Tibial nerve (tissue), 4 donors: ENCODE measurements around the gene UTP18. TPM values are rescaled to one million over a fixed set of nuclear protein-coding genes. Genes with fewer than 3 reads are reported as not detected.
A peak's percentile ranks its signal among the peaks of the same experiment; 100 is the strongest.
"Not testable (repeated sequence)": the region's sequence is repeated elsewhere in the genome, so short reads cannot be mapped to it uniquely, and the experiment has no call there.

Source experiments
- DNase-seq, 2 donors: peaks; one replicate each; pipeline ENCODE4 v3.0.0-alpha.2; 2019; ENCODE audit warnings: low spot score in 2 of 2
- H3K27ac ChIP-seq, 4 donors: fragments of 200-600 bp; sonication (generic) in 3 of 4; one replicate each; pipeline ENCODE4 v1.5.1; 2017 to 2019; ENCODE audit warnings: mild to moderate bottlenecking in 1 of 4
- H3K27me3 ChIP-seq, 2 donors: fragments of 200-600 bp; sonication (generic) in 1 of 2; one replicate each; pipeline versions ENCODE4 v1.5.1 to v1.6.0; 2017 to 2019
- H3K36me3 ChIP-seq, 3 donors: fragments of 200-600 bp; sonication (generic); one replicate each; pipeline ENCODE4 v1.5.1; 2018 to 2019
- H3K4me1 ChIP-seq, 4 donors: fragments of 200-600 bp; sonication (generic) in 3 of 4; one replicate each; pipeline ENCODE4 v1.5.1; 2017 to 2019
- H3K4me3 ChIP-seq, 4 donors: fragments of 200-600 bp; sonication (generic) in 3 of 4; one replicate each; pipeline ENCODE4 v1.5.1; 2017 to 2019; ENCODE audit warnings: mild to moderate bottlenecking in 1 of 4, moderate library complexity in 1 of 4
- H3K9me3 ChIP-seq, 4 donors: fragments of 200-600 bp; sonication (generic) in 3 of 4; one replicate each; pipeline ENCODE4 v1.5.1; 2017 to 2019
- EP300 ChIP-seq, 2 donors: sonication (generic); formaldehyde crosslinking; IDR thresholded peaks; one replicate each; pipeline ENCODE4 v1.6.1; 2017; ENCODE audit warnings: antibody characterized with exemption in 2 of 2, mild to moderate bottlenecking in 1 of 2
- POLR2A ChIP-seq, 2 donors: fragments of 450-650 bp; IDR thresholded peaks; one replicate each; pipeline ENCODE4 v1.6.1; 2017; ENCODE audit warnings: antibody characterized with exemption in 2 of 2, mild to moderate bottlenecking in 2 of 2, moderate library complexity in 2 of 2
- WGBS, 2 donors: methylation state at CpG; one replicate each; pipeline ENCODE4 v1.1.5; 2018; 5-methylcytosine and 5-hydroxymethylcytosine counted together
- total RNA-seq, 4 donors: library from RNA; depleted of rRNA; stranded (reverse); fragments of >200 nt; gene quantifications; one replicate each; pipeline ENCODE4 v1.1.0, GENCODE V29; 2016
- TF ChIP-seq, protein P1 (sequence below), 5 experiments: fragments of 200-600 bp in 3 of 5; fragments of 450-650 bp in 2 of 5; sonication (generic) in 3 of 5; IDR thresholded peaks; one replicate each; pipeline ENCODE4 v1.5.1; 2016 to 2019; ENCODE audit warnings: antibody characterized with exemption in 5 of 5, mild to moderate bottlenecking in 3 of 5, moderate library complexity in 2 of 5

The UTP18 gene
- total RNA-seq, 4 donors from 2014 or later: 28.8 to 55.3 (median 39.7) TPM

DNA sequence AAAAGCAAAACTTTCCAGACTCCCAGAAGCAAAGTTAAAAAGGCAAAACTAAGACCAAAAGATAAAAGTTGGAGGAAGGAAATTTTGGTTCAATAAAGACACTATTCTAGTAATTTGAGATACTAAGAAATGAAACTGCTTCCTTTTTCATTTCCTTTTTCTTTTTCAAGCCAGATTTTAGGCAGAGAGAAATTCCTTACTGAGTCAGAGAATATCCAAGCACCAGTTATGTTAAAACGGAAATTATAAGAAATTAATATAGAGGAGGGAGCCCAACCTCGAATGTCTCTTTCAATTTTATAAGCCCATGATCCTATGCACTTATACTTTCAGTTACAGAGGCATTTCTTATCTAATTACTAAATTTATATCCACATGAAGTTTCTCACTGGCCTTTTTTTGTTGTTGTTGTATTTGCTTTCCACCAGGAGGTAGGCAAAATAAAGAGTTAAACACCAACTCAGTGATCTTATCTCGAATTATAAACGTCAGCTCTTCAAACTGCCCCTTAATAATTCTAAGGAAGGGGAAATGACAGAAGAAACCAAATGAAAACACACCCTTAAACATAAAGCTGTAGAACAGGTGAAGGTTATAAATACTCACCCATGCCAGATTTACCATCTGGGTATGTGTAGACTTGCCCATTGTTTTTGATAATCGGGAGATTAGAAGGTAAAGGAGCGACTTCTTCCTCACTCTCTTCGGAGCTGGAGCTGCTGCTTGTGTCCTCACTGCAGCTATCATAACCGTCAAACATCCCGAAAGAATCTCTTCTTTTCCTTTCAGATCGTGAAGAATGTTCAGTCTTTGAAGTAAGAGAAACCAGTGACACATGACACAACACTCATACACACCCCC, 35.7 kb upstream of the UTP18 start:
- TF ChIP-seq, protein P1, sequence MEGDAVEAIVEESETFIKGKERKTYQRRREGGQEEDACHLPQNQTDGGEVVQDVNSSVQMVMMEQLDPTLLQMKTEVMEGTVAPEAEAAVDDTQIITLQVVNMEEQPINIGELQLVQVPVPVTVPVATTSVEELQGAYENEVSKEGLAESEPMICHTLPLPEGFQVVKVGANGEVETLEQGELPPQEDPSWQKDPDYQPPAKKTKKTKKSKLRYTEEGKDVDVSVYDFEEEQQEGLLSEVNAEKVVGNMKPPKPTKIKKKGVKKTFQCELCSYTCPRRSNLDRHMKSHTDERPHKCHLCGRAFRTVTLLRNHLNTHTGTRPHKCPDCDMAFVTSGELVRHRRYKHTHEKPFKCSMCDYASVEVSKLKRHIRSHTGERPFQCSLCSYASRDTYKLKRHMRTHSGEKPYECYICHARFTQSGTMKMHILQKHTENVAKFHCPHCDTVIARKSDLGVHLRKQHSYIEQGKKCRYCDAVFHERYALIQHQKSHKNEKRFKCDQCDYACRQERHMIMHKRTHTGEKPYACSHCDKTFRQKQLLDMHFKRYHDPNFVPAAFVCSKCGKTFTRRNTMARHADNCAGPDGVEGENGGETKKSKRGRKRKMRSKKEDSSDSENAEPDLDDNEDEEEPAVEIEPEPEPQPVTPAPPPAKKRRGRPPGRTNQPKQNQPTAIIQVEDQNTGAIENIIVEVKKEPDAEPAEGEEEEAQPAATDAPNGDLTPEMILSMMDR (IDR thresholded peaks at IDR 0.05): no peak
- no peak for TF ChIP-seq POLR2A (IDR thresholded peaks at IDR 0.05)
- no peak for TF ChIP-seq EP300 (IDR thresholded peaks at IDR 0.05)
- DNase-seq: no peak
- H3K9me3 ChIP-seq: no peaks in the 10 kb centered on the region
- 55 to 57% methylated on average over 10 of the region's 10 CpGs for WGBS, 2 donors
- no peak overlapping the region for H3K27ac ChIP-seq
- no peak overlapping the region for H3K4me3 ChIP-seq
- H3K36me3 ChIP-seq: peaks cover 0 to 52% (median 0%) of the 10 kb centered on the region in 3 donors
- peaks cover 0 to 15% (median 5%) of the 10 kb centered on the region in 4 donors for H3K4me1 ChIP-seq
- H3K27me3 ChIP-seq: no peaks in the 10 kb centered on the region

DNA sequence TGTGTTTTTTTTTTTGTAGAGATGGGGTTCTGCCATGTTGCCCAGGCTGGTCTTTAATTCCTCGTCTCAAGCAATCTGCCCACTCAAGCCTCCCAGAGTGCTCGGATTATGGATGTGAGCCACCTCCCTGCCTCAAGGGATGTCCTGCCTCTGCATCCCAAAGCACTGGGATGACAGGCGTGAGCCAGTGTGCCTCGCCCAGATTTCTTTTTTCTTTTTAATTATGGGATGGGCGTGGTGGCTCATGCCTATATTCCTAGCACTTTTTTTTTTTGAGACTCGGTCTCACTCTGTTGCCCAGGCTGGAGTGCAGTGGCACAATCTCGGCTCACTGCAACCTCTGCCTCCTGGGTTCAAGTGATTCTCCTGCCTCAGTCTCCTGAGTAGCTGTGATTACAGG, 34.8 kb upstream of the UTP18 start:
- H3K27ac ChIP-seq, H3K9me3 ChIP-seq, H3K4me3 ChIP-seq, H3K27me3 ChIP-seq, DNase-seq: not testable (repeated sequence)
- Histone ChIP-seq H3K4me1 (peaks cover 0 to 15% (median 5%) of the 10 kb centered on the region in 4 donors), H3K36me3 (peaks cover 0 to 43% (median 0%) of the 10 kb centered on the region in 3 donors)
- WGBS, 2 donors: 85 to 97% methylated on average over 7 of the region's 7 CpGs

DNA sequence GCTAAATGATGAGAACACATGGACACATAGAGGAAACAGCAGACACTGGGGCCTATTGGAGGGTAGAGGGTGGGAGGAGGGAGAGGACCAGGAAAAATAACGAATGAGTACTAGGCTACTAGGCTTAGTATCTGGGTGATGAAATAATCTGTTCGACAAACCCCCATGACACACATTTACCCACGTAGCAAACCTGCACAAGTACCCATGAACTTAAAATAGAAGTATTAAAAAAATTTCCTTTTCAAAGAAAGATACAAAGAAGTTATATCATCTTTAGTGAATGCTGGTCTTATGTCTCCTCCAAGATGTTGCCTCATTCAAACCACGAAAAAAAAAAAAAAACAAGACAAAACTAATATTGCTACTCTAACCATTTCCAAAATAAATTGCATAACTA, 32.2 kb upstream of the UTP18 start:
- Histone ChIP-seq H3K27me3 (no peaks in the 10 kb centered on the region), H3K4me3 (no peak overlapping the region), H3K36me3 (peaks cover 0 to 17% (median 0%) of the 10 kb centered on the region in 3 donors), H3K9me3 (no peaks in the 10 kb centered on the region), H3K27ac (peak overlapping the region in 2 of 4 donors; percentile 21 to 58), H3K4me1 (peaks cover 0 to 15% (median 5%) of the 10 kb centered on the region in 4 donors)
- WGBS, 2 donors: 44 to 47% methylated on average over 4 of the region's 4 CpGs
- TF ChIP-seq, protein P1 (IDR thresholded peaks at IDR 0.05): no peak
- TF ChIP-seq EP300 (IDR thresholded peaks at IDR 0.05): no peak
- no peak for TF ChIP-seq POLR2A (IDR thresholded peaks at IDR 0.05)
- DNase-seq: no peak

DNA sequence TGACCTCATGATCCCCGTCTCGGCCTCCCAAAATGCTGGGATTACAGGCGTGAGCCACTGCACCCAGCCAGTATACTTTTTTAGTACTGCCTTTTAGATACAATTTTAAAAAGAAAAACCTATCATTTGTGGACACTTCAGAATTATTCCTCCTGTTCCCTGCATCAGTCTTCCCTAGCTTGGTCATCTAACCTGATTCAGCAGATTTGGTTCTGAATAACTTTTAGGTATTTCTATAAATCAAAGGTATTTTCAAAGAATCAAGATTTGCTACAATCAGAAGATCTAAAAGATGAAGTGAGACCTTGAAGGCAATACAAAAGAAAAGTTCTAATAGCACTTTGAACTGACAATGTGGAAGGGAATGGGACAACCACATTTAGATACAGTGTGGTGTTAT, 30.5 kb upstream of the UTP18 start:
- DNase-seq: no peak
- Histone ChIP-seq H3K36me3 (no peaks in the 10 kb centered on the region), H3K4me3 (no peak overlapping the region), H3K9me3 (no peaks in the 10 kb centered on the region), H3K4me1 (peaks cover 0 to 4% (median under 1%) of the 10 kb centered on the region in 4 donors), H3K27me3 (no peaks in the 10 kb centered on the region), H3K27ac (no peak overlapping the region)
- WGBS, 2 donors: 95 to 96% methylated on average over 3 of the region's 3 CpGs
- TF ChIP-seq, protein P1 (IDR thresholded peaks at IDR 0.05): no peak
- TF ChIP-seq EP300 (IDR thresholded peaks at IDR 0.05): no peak
- no peak for TF ChIP-seq POLR2A (IDR thresholded peaks at IDR 0.05)

DNA sequence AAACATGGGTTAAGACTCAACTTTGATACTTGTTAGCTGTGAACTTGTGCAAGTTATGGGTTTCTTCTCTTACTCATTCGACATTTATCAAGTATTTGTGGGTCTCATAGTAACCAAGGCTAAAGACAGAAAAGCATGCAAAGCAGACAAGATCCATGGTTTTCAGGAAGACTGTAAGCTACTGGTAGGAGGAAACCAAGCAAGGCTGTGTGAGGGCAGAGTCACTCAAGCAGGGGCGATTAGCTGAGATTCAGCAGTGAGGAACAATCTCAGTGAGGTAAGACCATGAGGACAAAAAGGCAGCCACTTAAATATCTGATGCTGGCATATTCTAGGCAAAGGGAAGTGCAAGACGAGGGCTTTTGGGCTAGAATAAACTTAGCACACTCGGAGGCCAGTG, 30.0 kb upstream of the UTP18 start:
- Histone ChIP-seq H3K4me1 (no peaks in the 10 kb centered on the region), H3K27me3 (no peaks in the 10 kb centered on the region), H3K9me3 (no peaks in the 10 kb centered on the region), H3K27ac (no peak overlapping the region), H3K4me3 (no peak overlapping the region), H3K36me3 (no peaks in the 10 kb centered on the region)
- DNase-seq: no peak
- WGBS, 2 donors: 83 to 87% methylated on average over 4 of the region's 4 CpGs
- no peak for TF ChIP-seq EP300 (IDR thresholded peaks at IDR 0.05)
- no peak for TF ChIP-seq POLR2A (IDR thresholded peaks at IDR 0.05)
- TF ChIP-seq, protein P1 (IDR thresholded peaks at IDR 0.05): no peak
